Measurements from ENCODE around the gene MYBPC1. TPM values are rescaled to one million over a fixed set of nuclear protein-coding genes. Genes with fewer than 3 reads are reported as not detected.

Gene MYBPC1
- total and polyA plus RNA-seq, 2 of the 13 experiments (the other 11 are each of a cell fraction or from before 2014, with no cell fraction given), result 0.31 to 0.53 TPM

- POLR2A ChIA-PET, result interaction anchor here (1.1 to 1.2 kb wide), 2 partner anchors 27 to 56 kb away, joined by 3 to 6 read pairs; no protein-coding TSS in a partner anchor
- DNase-seq (ENCODE audit: low spot score) (no peak), FAIRE-seq (peak; percentile 39), ATAC-seq (peak; percentile 60)
- no TSS peak for BruUV-seq (replicated peaks)
- H4K20me1 ChIP-seq (ENCODE audit: insufficient read depth, low read length), result no peaks in the 10 kb centered on the region
- no peaks in the 10 kb centered on the region for H3K27me3 ChIP-seq (ENCODE audit: control insufficient read depth in 1 of 2, insufficient read depth in 2 of 2, low read length in 2 of 2)
- H3K9me3 ChIP-seq (ENCODE audit: low read length), result no peaks in the 10 kb centered on the region
- peak overlapping the region; percentile 18 for H3K27ac ChIP-seq (ENCODE audit: extremely low read length, insufficient read depth, low read length)
- H3K9ac ChIP-seq (ENCODE audit: insufficient read depth, low read depth, low read length), result peak overlapping the region; percentile 36; the same call in 1 of the 2 replicates
- H3K4me3 ChIP-seq (replicated peaks in 1 of 3; ENCODE audit: insufficient read depth in 1 of 3, low read depth in 2 of 3, low read length in 3 of 3), result peak overlapping the region in 2 of 3 experiments; percentile 31 to 37; a peak in 2 of 6 replicates
- intact Hi-C loops (cut with micrococcal nuclease; ENCODE audit: unreplicated experiment) (loop anchor here (2.0 to 5.0 kb wide), 2 partner anchors 25 to 40 kb away; partner anchors contain the start of gene CHPT1), in situ Hi-C loops (cut with HindIII; ENCODE audit: extremely low pct_ligation_motif_present, low pct_unique_long_range_greater_than_20kb) (no loop called here)
- peak overlapping the region; percentile 67 for H3K4me2 ChIP-seq (ENCODE audit: low read depth, low read length)
- CTCF ChIA-PET (ENCODE audit: low intra/inter-chr PET ratio, low total read pairs), result no interaction called here
- WGBS (ENCODE audit: low lambda C conversion rate), result 20% methylated on average over 4 of the region's 4 CpGs
- H3K4me1 ChIP-seq (ENCODE audit: insufficient read depth, low read length), result peaks cover 74% of the 10 kb centered on the region
- H2AFZ ChIP-seq (ENCODE audit: low read length), result peak overlapping the region; percentile 20
- TF ChIP-seq ESRRA (CRISPR knock-in tag; IDR thresholded peaks at IDR 0.05; ENCODE audit: low read depth) (0 out of 2 replicates have a peak, but pooled peaks have one; percentile 17), EP300 (IDR thresholded peaks at IDR 0.05; ENCODE audit: low read depth in 2 of 2, low read length in 2 of 2) (0 out of 4 replicates have a peak, but pooled peaks of 1 of the 2 experiments have one; percentile 14), EP300 (CRISPR knock-in tag; IDR thresholded peaks at IDR 0.05; ENCODE audit: borderline replicate concordance) (no peak), PRPF4 (IDR thresholded peaks at IDR 0.05; ENCODE audit: low read depth, low read length, poor library complexity, severe bottlenecking) (no peak), ZSCAN29 (CRISPR knock-in tag; conservative IDR thresholded peaks at IDR 0.05) (0 out of 2 replicates have a peak, but pooled peaks have one; percentile 22), TCF7 (IDR thresholded peaks at IDR 0.05; ENCODE audit: low read depth) (no peak), BRD4 (CRISPR knock-in tag; IDR thresholded peaks at IDR 0.05) (no peak), ZSCAN21 (CRISPR knock-in tag; IDR thresholded peaks at IDR 0.05; ENCODE audit: borderline replicate concordance) (0 out of 2 replicates have a peak, but pooled peaks have one; percentile 5), NPAS2 (CRISPR knock-in tag; IDR thresholded peaks at IDR 0.05; ENCODE audit: borderline replicate concordance) (no peak), BCL6 (CRISPR knock-in tag; IDR thresholded peaks at IDR 0.05) (0 out of 2 replicates have a peak, but pooled peaks have one; percentile 9)
- TF ChIP-seq, protein P1, sequence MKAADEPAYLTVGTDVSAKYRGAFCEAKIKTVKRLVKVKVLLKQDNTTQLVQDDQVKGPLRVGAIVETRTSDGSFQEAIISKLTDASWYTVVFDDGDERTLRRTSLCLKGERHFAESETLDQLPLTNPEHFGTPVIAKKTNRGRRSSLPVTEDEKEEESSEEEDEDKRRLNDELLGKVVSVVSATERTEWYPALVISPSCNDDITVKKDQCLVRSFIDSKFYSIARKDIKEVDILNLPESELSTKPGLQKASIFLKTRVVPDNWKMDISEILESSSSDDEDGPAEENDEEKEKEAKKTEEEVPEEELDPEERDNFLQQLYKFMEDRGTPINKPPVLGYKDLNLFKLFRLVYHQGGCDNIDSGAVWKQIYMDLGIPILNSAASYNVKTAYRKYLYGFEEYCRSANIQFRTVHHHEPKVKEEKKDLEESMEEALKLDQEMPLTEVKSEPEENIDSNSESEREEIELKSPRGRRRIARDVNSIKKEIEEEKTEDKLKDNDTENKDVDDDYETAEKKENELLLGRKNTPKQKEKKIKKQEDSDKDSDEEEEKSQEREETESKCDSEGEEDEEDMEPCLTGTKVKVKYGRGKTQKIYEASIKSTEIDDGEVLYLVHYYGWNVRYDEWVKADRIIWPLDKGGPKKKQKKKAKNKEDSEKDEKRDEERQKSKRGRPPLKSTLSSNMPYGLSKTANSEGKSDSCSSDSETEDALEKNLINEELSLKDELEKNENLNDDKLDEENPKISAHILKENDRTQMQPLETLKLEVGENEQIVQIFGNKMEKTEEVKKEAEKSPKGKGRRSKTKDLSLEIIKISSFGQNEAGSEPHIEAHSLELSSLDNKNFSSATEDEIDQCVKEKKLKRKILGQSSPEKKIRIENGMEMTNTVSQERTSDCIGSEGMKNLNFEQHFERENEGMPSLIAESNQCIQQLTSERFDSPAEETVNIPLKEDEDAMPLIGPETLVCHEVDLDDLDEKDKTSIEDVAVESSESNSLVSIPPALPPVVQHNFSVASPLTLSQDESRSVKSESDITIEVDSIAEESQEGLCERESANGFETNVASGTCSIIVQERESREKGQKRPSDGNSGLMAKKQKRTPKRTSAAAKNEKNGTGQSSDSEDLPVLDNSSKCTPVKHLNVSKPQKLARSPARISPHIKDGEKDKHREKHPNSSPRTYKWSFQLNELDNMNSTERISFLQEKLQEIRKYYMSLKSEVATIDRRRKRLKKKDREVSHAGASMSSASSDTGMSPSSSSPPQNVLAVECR (CRISPR knock-in tag; IDR thresholded peaks at IDR 0.05; ENCODE audit: borderline replicate concordance), result no peak
- no peaks in the 10 kb centered on the region for H3K79me2 ChIP-seq (ENCODE audit: insufficient read depth, low read length)
- H3K36me3 ChIP-seq (replicated peaks in 1 of 2; ENCODE audit: control insufficient read depth in 1 of 2, insufficient read depth in 2 of 2, low read length in 2 of 2), result no peaks in the 10 kb centered on the region
Measured at GRCh38 chr12:101671833-101672232, 77.1 kb downstream of the MYBPC1 start.
